Vagina (tissue), 2 donors: ENCODE data around the gene PHYH. TPM values are rescaled to one million over a fixed set of nuclear protein-coding genes. Genes with fewer than 3 reads are reported as not detected.

Experiments used
- DNase-seq, 2 donors: peaks; one replicate each; pipeline ENCODE4 v3.0.0-alpha.2; 2017; ENCODE audit errors: extremely low spot score in 2 of 2
- H3K27ac ChIP-seq: fragments of 200-600 bp; sonication (generic); one replicate; pipeline ENCODE4 v1.5.1; 2019
- H3K27me3 ChIP-seq: fragments of 200-600 bp; sonication (generic); one replicate; pipeline ENCODE4 v1.5.1; 2019
- H3K36me3 ChIP-seq, 2 donors: fragments of 200-600 bp; sonication (generic); one replicate each; pipeline ENCODE4 v1.5.1; 2017 to 2019
- H3K4me1 ChIP-seq: fragments of 200-600 bp; sonication (generic); one replicate; pipeline ENCODE4 v1.5.1; 2019
- H3K4me3 ChIP-seq, 2 donors: fragments of 200-600 bp; sonication (generic); 1 replicate in 1 of 2; 2 replicates in 1 of 2; pipeline ENCODE4 v1.5.1; 2016 to 2019
- H3K9me3 ChIP-seq: fragments of 200-600 bp; sonication (generic); one replicate; pipeline ENCODE4 v1.5.1; 2019
- CTCF ChIP-seq, 3 experiments: fragments of 450-650 bp in 2 of 3; fragments of 200-600 bp in 1 of 3; sonication (generic) in 1 of 3; IDR thresholded peaks; one replicate each; pipeline ENCODE4 v1.5.1; 2017 to 2019; ENCODE audit warnings: antibody characterized with exemption in 3 of 3, mild to moderate bottlenecking in 2 of 3, moderate library complexity in 2 of 3
- POLR2A ChIP-seq, 2 donors: fragments of 450-650 bp; IDR thresholded peaks; one replicate each; pipeline ENCODE4 v1.6.1; 2017; ENCODE audit warnings: antibody characterized with exemption in 2 of 2, mild to moderate bottlenecking in 2 of 2, moderate library complexity in 2 of 2
- POLR2AphosphoS5 ChIP-seq, 2 donors: sonication (generic); formaldehyde crosslinking; IDR thresholded peaks; one replicate each; pipeline ENCODE4 v1.9.0; 2017; ENCODE audit warnings: antibody characterized with exemption in 2 of 2, mild to moderate bottlenecking in 2 of 2, low read depth in 1 of 2; ENCODE audit not compliant: insufficient read depth in 1 of 2
- intact Hi-C: fragments of 100-400 bp; cut with DNase I; formaldehyde crosslinking; loops from one replicate; pipeline ENCODE4 v1.15.1; 2023
- total RNA-seq: library from RNA; depleted of rRNA; stranded (reverse); fragments of >200 nt; gene quantifications from one replicate; pipeline ENCODE4 v1.2.3, GENCODE V29; 2016

Gene PHYH
- total RNA-seq, 1 donor from 2014 or later: 15.2 TPM

- H3K27ac ChIP-seq: no peak overlapping the region
- intact Hi-C loops: no loop called here
- H3K36me3 ChIP-seq: peaks cover 5 to 73% of the 10 kb centered on the region in 2 donors
- no peak for DNase-seq
- no peaks in the 10 kb centered on the region for H3K27me3 ChIP-seq
- no peaks in the 10 kb centered on the region for H3K4me1 ChIP-seq
- no peak for TF ChIP-seq POLR2A (IDR thresholded peaks at IDR 0.05)
- TF ChIP-seq POLR2AphosphoS5 (IDR thresholded peaks at IDR 0.05; ENCODE audit: insufficient read depth in 1 of 2, low read depth in 1 of 2): no peak
- TF ChIP-seq CTCF (IDR thresholded peaks at IDR 0.05): no peak
- no peaks in the 10 kb centered on the region for H3K9me3 ChIP-seq
- H3K4me3 ChIP-seq: no peak overlapping the region
These were observed 29.7 kb upstream of the PHYH start for GRCh38 chr10:13329565-13329964.

- H3K36me3 ChIP-seq: peaks cover 3 to 74% of the 10 kb centered on the region in 2 donors
- DNase-seq: no peak
- intact Hi-C loops: no loop called here
These were observed 28.7 kb upstream of the PHYH start for GRCh38 chr10:13328613-13329012.

GRCh38 chr10:13328126-13328525, 28.3 kb upstream of the PHYH start:
- H3K36me3 ChIP-seq: peaks cover 0 to 71% of the 10 kb centered on the region in 2 donors

More at GRCh38 chr10:13328613-13329012, 28.7 kb upstream of the PHYH start:
- TF ChIP-seq POLR2A (IDR thresholded peaks at IDR 0.05) (no peak), CTCF (IDR thresholded peaks at IDR 0.05) (no peak), POLR2AphosphoS5 (IDR thresholded peaks at IDR 0.05; ENCODE audit: insufficient read depth in 1 of 2, low read depth in 1 of 2) (no peak)
- Histone ChIP-seq H3K27me3 (no peaks in the 10 kb centered on the region), H3K4me3 (no peak overlapping the region), H3K27ac (no peak overlapping the region), H3K4me1 (no peaks in the 10 kb centered on the region), H3K9me3 (no peaks in the 10 kb centered on the region)

GRCh38 chr10:13327534-13327933, 27.7 kb upstream of the PHYH start:
- intact Hi-C loops: no loop called here
- Histone ChIP-seq H3K4me3 (no peak overlapping the region), H3K4me1 (no peaks in the 10 kb centered on the region), H3K9me3 (no peaks in the 10 kb centered on the region), H3K36me3 (peaks cover 0 to 69% of the 10 kb centered on the region in 2 donors), H3K27ac (no peak overlapping the region), H3K27me3 (no peaks in the 10 kb centered on the region)
- TF ChIP-seq POLR2A (IDR thresholded peaks at IDR 0.05): no peak
- TF ChIP-seq CTCF (IDR thresholded peaks at IDR 0.05): no peak
- TF ChIP-seq POLR2AphosphoS5 (IDR thresholded peaks at IDR 0.05; ENCODE audit: insufficient read depth in 1 of 2, low read depth in 1 of 2): no peak
- DNase-seq: no peak

More at GRCh38 chr10:13328126-13328525, 28.3 kb upstream of the PHYH start:
- no peak for TF ChIP-seq CTCF (IDR thresholded peaks at IDR 0.05)
- no peak for TF ChIP-seq POLR2A (IDR thresholded peaks at IDR 0.05)
- TF ChIP-seq POLR2AphosphoS5 (IDR thresholded peaks at IDR 0.05; ENCODE audit: insufficient read depth in 1 of 2, low read depth in 1 of 2): no peak
- Histone ChIP-seq H3K4me1 (no peaks in the 10 kb centered on the region), H3K9me3 (no peaks in the 10 kb centered on the region), H3K4me3 (no peak overlapping the region), H3K27ac (no peak overlapping the region), H3K27me3 (no peaks in the 10 kb centered on the region)
- intact Hi-C loops: no loop called here
- DNase-seq: no peak

GRCh38 chr10:13322615-13323148, 22.8 kb upstream of the PHYH start:
- TF ChIP-seq POLR2A (IDR thresholded peaks at IDR 0.05): no peak
- no peak for TF ChIP-seq POLR2AphosphoS5 (IDR thresholded peaks at IDR 0.05; ENCODE audit: insufficient read depth in 1 of 2, low read depth in 1 of 2)
- TF ChIP-seq CTCF (IDR thresholded peaks at IDR 0.05): no peak
- intact Hi-C loops: no loop called here
- H3K9me3 ChIP-seq: no peaks in the 10 kb centered on the region
- H3K36me3 ChIP-seq: peaks cover 0 to 63% of the 10 kb centered on the region in 2 donors
- no peaks in the 10 kb centered on the region for H3K27me3 ChIP-seq
- DNase-seq: no peak
- no peak overlapping the region for H3K4me3 ChIP-seq
- no peak overlapping the region for H3K27ac ChIP-seq
- H3K4me1 ChIP-seq: no peaks in the 10 kb centered on the region
